Keratinocyte (primary cell): Measurements from ENCODE around the gene PAPPA. TPM values are rescaled to one million over a fixed set of nuclear protein-coding genes. Genes with fewer than 3 reads are reported as not detected.

Experiments
- DNase-seq: peaks from one replicate; pipeline ENCODE4 v3.0.0-alpha.2; 2011; ENCODE audit warnings: low read depth, missing footprints, low spot score
- FAIRE-seq: peaks from 2 replicates; lab custom pipeline; 2011; peaks lifted over from hg19 to GRCh38; lab: Jason Lieb, UNC
- H2AFZ ChIP-seq: 2 replicates; pipeline ENCODE4 v1.6.0; 2012; ENCODE audit warnings: low read length, control low read depth, inconsistent platforms; ENCODE audit not compliant: control insufficient read depth
- H3K27ac ChIP-seq: 2 replicates; pipeline ENCODE4 v1.5.1; 2011; ENCODE audit warnings: low read length; ENCODE audit not compliant: control insufficient read depth, insufficient read depth
- H3K27me3 ChIP-seq: 3 replicates; pipeline ENCODE4 v1.6.0; 2011; ENCODE audit warnings: low read length; ENCODE audit not compliant: control insufficient read depth, insufficient read depth; ENCODE audit errors: extremely low read depth
- H3K36me3 ChIP-seq, 2 experiments: 2 replicates in 1 of 2; 3 replicates in 1 of 2; pipeline ENCODE4 v1.5.1; 2011; ENCODE audit warnings: low read length in 2 of 2, mild to moderate bottlenecking in 1 of 2; ENCODE audit not compliant: control insufficient read depth in 2 of 2, insufficient read depth in 2 of 2; ENCODE audit errors: extremely low read depth in 1 of 2
- H3K4me1 ChIP-seq: 3 replicates; pipeline ENCODE4 v1.5.1; 2011; ENCODE audit warnings: low read length; ENCODE audit not compliant: control insufficient read depth, insufficient read depth; ENCODE audit errors: extremely low read depth
- H3K4me2 ChIP-seq: 3 replicates; pipeline ENCODE4 v1.6.0; 2011; ENCODE audit warnings: low read depth, low read length; ENCODE audit not compliant: control insufficient read depth, insufficient read depth; ENCODE audit errors: extremely low read depth
- H3K4me3 ChIP-seq, 3 experiments: fragments of 200-600 bp in 1 of 3; sonication (generic) in 1 of 3; 2 replicates in 2 of 3; 3 replicates in 1 of 3; pipeline ENCODE4 v1.5.1; 2011 to 2016; ENCODE audit warnings: low read length in 3 of 3, mild to moderate bottlenecking in 3 of 3, control low read depth in 2 of 3, inconsistent platforms in 1 of 3, low read depth in 1 of 3, mixed read lengths in 1 of 3, mixed run types in 1 of 3, moderate library complexity in 1 of 3; ENCODE audit not compliant: control insufficient read depth in 2 of 3, insufficient read depth in 2 of 3; ENCODE audit errors: extremely low read depth in 1 of 3
- H3K79me2 ChIP-seq: 2 replicates; pipeline ENCODE4 v1.6.0; 2012; ENCODE audit warnings: low read length; ENCODE audit not compliant: control insufficient read depth, insufficient read depth
- H3K9ac ChIP-seq: 3 replicates; pipeline ENCODE4 v1.6.0; 2011; ENCODE audit warnings: low read length; ENCODE audit not compliant: control insufficient read depth, insufficient read depth; ENCODE audit errors: extremely low read depth
- H3K9me1 ChIP-seq: 3 replicates; pipeline ENCODE4 v1.6.0; 2011; ENCODE audit warnings: low read length; ENCODE audit not compliant: control insufficient read depth, insufficient read depth; ENCODE audit errors: extremely low read depth
- H3K9me3 ChIP-seq: 2 replicates; pipeline ENCODE4 v1.5.1; 2012; ENCODE audit warnings: low read depth, low read length; ENCODE audit not compliant: control insufficient read depth
- H4K20me1 ChIP-seq: 3 replicates; pipeline ENCODE4 v1.6.0; 2011; ENCODE audit warnings: low read length; ENCODE audit not compliant: control insufficient read depth, insufficient read depth; ENCODE audit errors: extremely low read depth
- EZH2 ChIP-seq: IDR thresholded peaks from one replicate; pipeline ENCODE4 v1.6.1; 2012; ENCODE audit warnings: inconsistent platforms, mild to moderate bottlenecking, low read length, moderate library complexity
- dilution Hi-C: fragments of 300-500 bp; cut with MboI; formaldehyde crosslinking; loops from one replicate; pipeline ENCODE4 v1.7.0; 2020; ENCODE audit warnings: low sequenced_read_pairs; ENCODE audit not compliant: extremely low pct_ligation_motif_present
- polyA plus RNA-seq, 5 experiments: library from polyadenylated mRNA; depleted of rRNA in 3 of 5; stranded (reverse) in 3 of 5; stranded (forward) in 1 of 5; unstranded in 1 of 5; fragments of >200 nt; gene quantifications; 1 replicate in 1 of 5; 2 replicates in 3 of 5; 3 replicates in 1 of 5; pipeline versions ENCODE4 v1.2.1 to v1.2.3, GENCODE V29; 2011 to 2012; ENCODE audit warnings: missing spikeins in 2 of 5, low read depth in 1 of 5, low replicate concordance in 1 of 5
- TF ChIP-seq, protein P1 (sequence below), 3 experiments: IDR thresholded peaks in 1 of 3; conservative IDR thresholded peaks in 1 of 3; optimal IDR thresholded peaks in 1 of 3; 2 replicates in 2 of 3; 3 replicates in 1 of 3; pipeline versions ENCODE3 to v1.5.1; 2011; ENCODE audit warnings: low read length in 3 of 3, mild to moderate bottlenecking in 3 of 3, moderate library complexity in 2 of 3, control low read depth in 1 of 3, inconsistent platforms in 1 of 3; ENCODE audit not compliant: insufficient read depth in 2 of 3; ENCODE audit errors: extremely low read depth in 1 of 3

Gene PAPPA
- polyA plus RNA-seq, 1 donor (not counting 4 experiments of a cell fraction or from before 2014, with no cell fraction given), result 0.77 TPM

- H3K27me3 ChIP-seq, result no peaks in the 10 kb centered on the region
- no peak overlapping the region for H3K9ac ChIP-seq
- DNase-seq (no peak), FAIRE-seq (no peak)
- no peaks in the 10 kb centered on the region for H3K9me1 ChIP-seq
- dilution Hi-C loops, result no loop called here
- TF ChIP-seq, protein P1, sequence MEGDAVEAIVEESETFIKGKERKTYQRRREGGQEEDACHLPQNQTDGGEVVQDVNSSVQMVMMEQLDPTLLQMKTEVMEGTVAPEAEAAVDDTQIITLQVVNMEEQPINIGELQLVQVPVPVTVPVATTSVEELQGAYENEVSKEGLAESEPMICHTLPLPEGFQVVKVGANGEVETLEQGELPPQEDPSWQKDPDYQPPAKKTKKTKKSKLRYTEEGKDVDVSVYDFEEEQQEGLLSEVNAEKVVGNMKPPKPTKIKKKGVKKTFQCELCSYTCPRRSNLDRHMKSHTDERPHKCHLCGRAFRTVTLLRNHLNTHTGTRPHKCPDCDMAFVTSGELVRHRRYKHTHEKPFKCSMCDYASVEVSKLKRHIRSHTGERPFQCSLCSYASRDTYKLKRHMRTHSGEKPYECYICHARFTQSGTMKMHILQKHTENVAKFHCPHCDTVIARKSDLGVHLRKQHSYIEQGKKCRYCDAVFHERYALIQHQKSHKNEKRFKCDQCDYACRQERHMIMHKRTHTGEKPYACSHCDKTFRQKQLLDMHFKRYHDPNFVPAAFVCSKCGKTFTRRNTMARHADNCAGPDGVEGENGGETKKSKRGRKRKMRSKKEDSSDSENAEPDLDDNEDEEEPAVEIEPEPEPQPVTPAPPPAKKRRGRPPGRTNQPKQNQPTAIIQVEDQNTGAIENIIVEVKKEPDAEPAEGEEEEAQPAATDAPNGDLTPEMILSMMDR (optimal IDR thresholded peaks at IDR 0.05 in 1 of 3, IDR thresholded peaks at IDR 0.05 in 1 of 3, conservative IDR thresholded peaks at IDR 0.05 in 1 of 3; ENCODE audit: extremely low read depth in 1 of 3, insufficient read depth in 2 of 3, low read length in 3 of 3), result no peak
- no peak for TF ChIP-seq EZH2
- H3K9me3 ChIP-seq, result no peaks in the 10 kb centered on the region
- peaks cover 14% of the 10 kb centered on the region for H3K4me1 ChIP-seq
- H3K79me2 ChIP-seq, result no peaks in the 10 kb centered on the region
- no peak overlapping the region for H3K4me2 ChIP-seq
- no peaks in the 10 kb centered on the region for H3K36me3 ChIP-seq
- H3K27ac ChIP-seq, result no peak overlapping the region
- H2AFZ ChIP-seq, result no peak overlapping the region
- no peak overlapping the region for H3K4me3 ChIP-seq
- H4K20me1 ChIP-seq, result no peaks in the 10 kb centered on the region
These were observed 110.8 kb downstream of the PAPPA start for GRCh38 chr9:116264361-116264760.

DNA sequence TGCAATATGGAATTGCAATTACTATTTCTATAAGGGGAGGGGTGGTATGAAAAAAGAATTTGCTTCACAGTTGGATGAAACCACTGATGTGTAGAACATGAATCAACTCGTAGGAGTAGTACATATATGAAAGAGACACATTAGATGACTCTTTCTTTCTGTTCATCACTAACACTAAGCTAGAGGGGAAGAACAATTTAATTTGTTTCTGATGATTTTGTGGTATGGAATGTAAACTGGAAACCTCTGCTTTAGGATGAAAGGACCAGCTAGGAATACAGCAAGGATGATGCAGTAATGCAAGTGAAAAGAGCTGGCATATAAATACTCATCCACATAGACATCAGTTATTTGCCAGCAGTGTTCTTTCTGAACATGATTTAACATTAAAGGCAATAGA is 113.4 kb downstream of the PAPPA start:
- DNase-seq (peak; percentile 21), FAIRE-seq (peak; percentile 89)
- H2AFZ ChIP-seq, result no peak overlapping the region
- H3K9me3 ChIP-seq, result no peaks in the 10 kb centered on the region
- H3K9ac ChIP-seq, result no peak overlapping the region
- H3K27ac ChIP-seq, result no peak overlapping the region
- H3K79me2 ChIP-seq, result no peaks in the 10 kb centered on the region
- H3K4me1 ChIP-seq, result peaks cover 17% of the 10 kb centered on the region
- H3K27me3 ChIP-seq, result no peaks in the 10 kb centered on the region
- H3K4me2 ChIP-seq, result no peak overlapping the region
- TF ChIP-seq EZH2, result no peak
- TF ChIP-seq, protein P1 (optimal IDR thresholded peaks at IDR 0.05 in 1 of 3, IDR thresholded peaks at IDR 0.05 in 1 of 3, conservative IDR thresholded peaks at IDR 0.05 in 1 of 3; ENCODE audit: extremely low read depth in 1 of 3, insufficient read depth in 2 of 3, low read length in 3 of 3), result no peak
- dilution Hi-C loops, result no loop called here
- no peaks in the 10 kb centered on the region for H3K36me3 ChIP-seq
- H3K4me3 ChIP-seq, result no peak overlapping the region
- H3K9me1 ChIP-seq, result no peaks in the 10 kb centered on the region
- no peaks in the 10 kb centered on the region for H4K20me1 ChIP-seq
